ENCODE results near the gene RNF220.

RNF220 gene

GRCh38 chr1:44483089-44483874, 78.2 kb downstream of the RNF220 start:
- no peak overlapping the region for H3K27ac ChIP-seq (ENCODE audit: low read length)
- no peaks in the 10 kb centered on the region for H3K27me3 ChIP-seq (ENCODE audit: low read depth, low read length)

DNA sequence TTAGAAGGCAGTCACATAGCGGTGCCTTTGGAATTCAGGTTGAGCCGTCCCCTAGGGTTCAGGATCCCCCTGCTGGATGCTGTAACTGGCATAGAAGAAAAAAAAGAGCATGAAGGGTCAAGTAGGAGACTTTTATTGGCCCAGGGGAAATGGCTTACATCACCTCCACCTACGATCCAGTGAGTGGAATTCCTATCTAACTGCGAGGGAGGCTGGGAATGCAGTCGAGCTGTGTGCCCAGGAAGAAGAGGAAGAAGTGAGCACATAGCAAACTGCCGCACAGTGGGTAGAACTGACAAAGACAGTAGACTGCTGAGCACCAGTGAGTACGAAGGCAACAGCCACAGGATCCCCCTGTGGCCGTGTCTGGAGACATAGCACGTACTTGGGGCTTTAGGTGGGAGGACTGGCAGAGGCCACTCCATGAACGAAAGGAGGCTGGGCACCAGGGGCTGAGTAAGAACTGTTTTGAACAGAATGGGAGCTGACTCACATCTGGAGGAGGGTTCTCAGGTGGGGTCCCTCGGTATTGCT, 79.2 kb downstream of the RNF220 start:
- peaks cover 4 to 8% of the 10 kb centered on the region in 2 donors for H3K4me1 ChIP-seq (ENCODE audit: control insufficient read depth in 1 of 2, insufficient read depth in 2 of 2, low read length in 2 of 2)
- no peaks in the 10 kb centered on the region for H3K9me3 ChIP-seq (ENCODE audit: control insufficient read depth in 1 of 2, low read length in 2 of 2)
- no peak overlapping the region for H3K27ac ChIP-seq (ENCODE audit: low read length)
- peaks cover 0 to 4% of the 10 kb centered on the region in 2 donors for H3K36me3 ChIP-seq (ENCODE audit: control insufficient read depth in 1 of 2, insufficient read depth in 2 of 2, low read length in 2 of 2)
- no peaks in the 10 kb centered on the region for H3K27me3 ChIP-seq (ENCODE audit: low read depth, low read length)
- no peak overlapping the region for H3K4me3 ChIP-seq (ENCODE audit: low read depth in 1 of 2, low read length in 2 of 2)

More at GRCh38 chr1:44483089-44483874, 78.2 kb downstream of the RNF220 start:
- Histone ChIP-seq H3K36me3 (ENCODE audit: control insufficient read depth in 1 of 2, insufficient read depth in 2 of 2, low read length in 2 of 2) (peaks cover 0 to 4% of the 10 kb centered on the region in 2 donors), H3K4me1 (ENCODE audit: control insufficient read depth in 1 of 2, insufficient read depth in 2 of 2, low read length in 2 of 2) (peaks cover 4 to 8% of the 10 kb centered on the region in 2 donors), H3K9me3 (ENCODE audit: control insufficient read depth in 1 of 2, low read length in 2 of 2) (no peaks in the 10 kb centered on the region), H3K4me3 (ENCODE audit: low read depth in 1 of 2, low read length in 2 of 2) (no peak overlapping the region)

DNA sequence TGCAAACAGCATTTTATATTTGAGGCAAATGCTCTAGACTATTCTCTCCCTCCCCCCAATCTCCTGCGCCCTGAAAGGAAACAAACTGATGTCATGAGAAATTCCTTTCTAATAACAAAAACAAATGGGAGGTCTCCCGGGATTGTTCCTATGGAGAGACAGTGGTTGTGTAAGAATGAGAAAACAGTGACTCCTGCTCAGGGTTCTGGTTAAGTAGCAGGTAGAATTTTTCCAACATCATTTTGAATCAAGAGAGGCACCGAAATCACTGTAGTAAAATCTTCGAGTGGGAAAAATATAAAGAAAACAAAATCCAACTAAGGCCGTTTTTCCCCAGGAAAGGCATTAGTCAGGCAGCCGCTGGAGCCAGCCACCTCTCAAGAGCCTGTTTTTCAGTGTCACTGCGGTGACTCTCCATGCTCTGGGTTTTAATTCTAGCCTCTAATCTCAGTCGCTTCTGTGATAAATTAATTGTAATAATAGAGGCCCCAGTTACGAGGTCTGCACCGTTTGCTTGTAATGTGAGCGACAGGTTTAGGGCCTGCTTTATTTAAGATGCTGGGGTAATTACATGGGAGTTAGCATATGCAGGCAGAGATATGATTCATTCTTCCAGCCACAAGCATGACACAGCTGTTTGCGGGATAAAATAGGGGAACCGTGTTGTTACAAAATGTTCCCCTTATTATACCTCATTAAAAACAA, 80.3 kb downstream of the RNF220 start:
- H3K4me1 ChIP-seq (ENCODE audit: control insufficient read depth in 1 of 2, insufficient read depth in 2 of 2, low read length in 2 of 2) = peaks cover 4 to 8% of the 10 kb centered on the region in 2 donors
- H3K27ac ChIP-seq (ENCODE audit: low read length) = no peak overlapping the region
- no peak overlapping the region for H3K4me3 ChIP-seq (ENCODE audit: low read depth in 1 of 2, low read length in 2 of 2)
- H3K27me3 ChIP-seq (ENCODE audit: low read depth, low read length) = no peaks in the 10 kb centered on the region
- H3K36me3 ChIP-seq (ENCODE audit: control insufficient read depth in 1 of 2, insufficient read depth in 2 of 2, low read length in 2 of 2) = peaks cover 0 to 4% of the 10 kb centered on the region in 2 donors
- H3K9me3 ChIP-seq (ENCODE audit: control insufficient read depth in 1 of 2, low read length in 2 of 2) = no peaks in the 10 kb centered on the region

GRCh38 chr1:44485934-44486460, 80.9 kb downstream of the RNF220 start:
- H3K4me1 ChIP-seq (ENCODE audit: control insufficient read depth in 1 of 2, insufficient read depth in 2 of 2, low read length in 2 of 2) = peaks cover 4 to 8% of the 10 kb centered on the region in 2 donors
- H3K4me3 ChIP-seq (ENCODE audit: low read depth in 1 of 2, low read length in 2 of 2) = no peak overlapping the region
- no peaks in the 10 kb centered on the region for H3K27me3 ChIP-seq (ENCODE audit: low read depth, low read length)
- H3K27ac ChIP-seq (ENCODE audit: low read length) = no peak overlapping the region
- H3K9me3 ChIP-seq (ENCODE audit: control insufficient read depth in 1 of 2, low read length in 2 of 2) = no peaks in the 10 kb centered on the region
- H3K36me3 ChIP-seq (ENCODE audit: control insufficient read depth in 1 of 2, insufficient read depth in 2 of 2, low read length in 2 of 2) = peaks cover 0 to 4% of the 10 kb centered on the region in 2 donors

- Histone ChIP-seq H3K36me3 (ENCODE audit: control insufficient read depth in 1 of 2, insufficient read depth in 2 of 2, low read length in 2 of 2) (peaks cover 0 to 4% of the 10 kb centered on the region in 2 donors), H3K4me3 (ENCODE audit: low read depth in 1 of 2, low read length in 2 of 2) (no peak overlapping the region), H3K4me1 (ENCODE audit: control insufficient read depth in 1 of 2, insufficient read depth in 2 of 2, low read length in 2 of 2) (peaks cover 4 to 7% of the 10 kb centered on the region in 2 donors), H3K27ac (ENCODE audit: low read length) (no peak overlapping the region), H3K27me3 (ENCODE audit: low read depth, low read length) (no peaks in the 10 kb centered on the region), H3K9me3 (ENCODE audit: control insufficient read depth in 1 of 2, low read length in 2 of 2) (no peaks in the 10 kb centered on the region)
Measured at GRCh38 chr1:44489481-44489880, 84.4 kb downstream of the RNF220 start.

GRCh38 chr1:44496541-44497171, 91.6 kb downstream of the RNF220 start:
- H3K4me1 ChIP-seq (ENCODE audit: control insufficient read depth in 1 of 2, insufficient read depth in 2 of 2, low read length in 2 of 2) = peaks cover 0 to 4% of the 10 kb centered on the region in 2 donors
- H3K36me3 ChIP-seq (ENCODE audit: control insufficient read depth in 1 of 2, insufficient read depth in 2 of 2, low read length in 2 of 2) = no peaks in the 10 kb centered on the region
- no peak overlapping the region for H3K4me3 ChIP-seq (ENCODE audit: low read depth in 1 of 2, low read length in 2 of 2)
- H3K27me3 ChIP-seq (ENCODE audit: low read depth, low read length) = peaks cover 3% of the 10 kb centered on the region
- no peaks in the 10 kb centered on the region for H3K9me3 ChIP-seq (ENCODE audit: control insufficient read depth in 1 of 2, low read length in 2 of 2)
- H3K27ac ChIP-seq (ENCODE audit: low read length) = no peak overlapping the region

DNA sequence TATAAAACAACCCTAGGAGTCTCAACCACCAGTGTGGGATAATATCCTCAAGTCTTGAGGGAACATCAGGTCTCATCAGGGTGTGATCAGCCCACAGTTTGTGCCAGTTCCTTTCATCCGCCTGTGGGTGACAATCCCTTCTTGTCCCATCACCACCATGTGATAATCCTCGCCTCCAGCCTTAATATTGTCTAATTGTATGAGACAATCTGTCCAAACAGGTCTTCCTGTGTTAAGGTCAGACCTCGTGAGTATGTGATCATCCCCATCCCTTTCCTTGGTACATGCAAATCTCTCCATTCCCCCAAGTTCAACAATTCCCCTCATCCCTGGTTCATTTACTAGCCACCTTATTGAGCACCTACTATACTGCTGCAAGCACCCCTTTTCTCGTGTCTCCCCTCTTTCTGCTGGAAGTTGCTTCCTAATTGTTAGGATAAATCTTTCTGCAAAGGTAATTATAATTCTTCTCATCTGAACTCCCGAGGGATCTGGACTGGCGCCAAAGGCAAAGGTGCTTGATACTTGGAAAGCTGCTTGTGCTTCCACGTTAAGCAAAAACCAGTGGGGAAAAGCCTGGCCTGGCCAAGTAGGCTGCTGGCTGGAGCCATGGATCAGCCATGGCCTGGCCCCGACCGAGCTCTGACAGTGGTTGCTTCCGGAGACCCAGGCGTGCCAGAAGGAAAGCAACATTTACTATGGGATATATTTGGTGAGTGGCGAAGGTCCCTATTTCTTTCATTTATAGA, 92.5 kb downstream of the RNF220 start:
- no peaks in the 10 kb centered on the region for H3K36me3 ChIP-seq (ENCODE audit: control insufficient read depth in 1 of 2, insufficient read depth in 2 of 2, low read length in 2 of 2)
- no peaks in the 10 kb centered on the region for H3K9me3 ChIP-seq (ENCODE audit: control insufficient read depth in 1 of 2, low read length in 2 of 2)
- peaks cover 3% of the 10 kb centered on the region for H3K27me3 ChIP-seq (ENCODE audit: low read depth, low read length)
- peaks cover 0 to 4% of the 10 kb centered on the region in 2 donors for H3K4me1 ChIP-seq (ENCODE audit: control insufficient read depth in 1 of 2, insufficient read depth in 2 of 2, low read length in 2 of 2)
- H3K27ac ChIP-seq (ENCODE audit: low read length) = no peak overlapping the region
- H3K4me3 ChIP-seq (ENCODE audit: low read depth in 1 of 2, low read length in 2 of 2) = no peak overlapping the region

DNA sequence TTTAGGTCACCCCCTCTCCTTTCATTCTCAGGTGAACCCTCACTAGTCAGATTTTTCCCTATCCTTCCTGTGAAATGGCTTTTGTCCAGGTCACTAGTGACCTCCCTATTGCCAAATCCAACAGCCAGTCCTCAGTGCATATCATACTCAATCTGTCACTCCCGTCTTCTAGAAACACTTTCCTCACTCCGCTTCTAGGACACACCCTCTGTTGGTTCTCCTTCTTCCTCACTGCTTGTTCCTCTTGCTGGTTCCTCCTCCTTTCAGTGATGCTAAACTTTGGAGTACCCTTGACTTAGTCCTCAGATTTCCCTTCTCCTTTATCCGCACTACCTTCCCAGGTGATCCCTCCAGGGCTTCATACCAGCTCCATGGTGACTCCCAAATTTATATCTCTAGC, 94.3 kb downstream of the RNF220 start:
- Histone ChIP-seq H3K27ac (ENCODE audit: low read length) (no peak overlapping the region), H3K9me3 (ENCODE audit: control insufficient read depth in 1 of 2, low read length in 2 of 2) (no peaks in the 10 kb centered on the region), H3K27me3 (ENCODE audit: low read depth, low read length) (peaks cover 3% of the 10 kb centered on the region), H3K4me3 (ENCODE audit: low read depth in 1 of 2, low read length in 2 of 2) (no peak overlapping the region), H3K36me3 (ENCODE audit: control insufficient read depth in 1 of 2, insufficient read depth in 2 of 2, low read length in 2 of 2) (no peaks in the 10 kb centered on the region), H3K4me1 (ENCODE audit: control insufficient read depth in 1 of 2, insufficient read depth in 2 of 2, low read length in 2 of 2) (peaks cover 0 to 4% of the 10 kb centered on the region in 2 donors)

- Histone ChIP-seq H3K27me3 (ENCODE audit: low read depth, low read length) (peaks cover 3% of the 10 kb centered on the region), H3K4me1 (ENCODE audit: control insufficient read depth in 1 of 2, insufficient read depth in 2 of 2, low read length in 2 of 2) (peaks cover 0 to 4% of the 10 kb centered on the region in 2 donors), H3K9me3 (ENCODE audit: control insufficient read depth in 1 of 2, low read length in 2 of 2) (no peaks in the 10 kb centered on the region), H3K36me3 (ENCODE audit: control insufficient read depth in 1 of 2, insufficient read depth in 2 of 2, low read length in 2 of 2) (no peaks in the 10 kb centered on the region), H3K27ac (ENCODE audit: low read length) (no peak overlapping the region), H3K4me3 (ENCODE audit: low read depth in 1 of 2, low read length in 2 of 2) (no peak overlapping the region)
Measured at GRCh38 chr1:44500181-44501046, 95.4 kb downstream of the RNF220 start.
